ENCODE measurements around the gene SLC10A7. TPM values are rescaled to one million over a fixed set of nuclear protein-coding genes. Genes with fewer than 3 reads are reported as not detected.

SLC10A7 gene
- total and polyA plus RNA-seq, 9 of the 15 experiments (the other 6 are each of a cell fraction or from before 2014, with no cell fraction given): 6.4 to 22.8 (median 16.1) TPM

DNA sequence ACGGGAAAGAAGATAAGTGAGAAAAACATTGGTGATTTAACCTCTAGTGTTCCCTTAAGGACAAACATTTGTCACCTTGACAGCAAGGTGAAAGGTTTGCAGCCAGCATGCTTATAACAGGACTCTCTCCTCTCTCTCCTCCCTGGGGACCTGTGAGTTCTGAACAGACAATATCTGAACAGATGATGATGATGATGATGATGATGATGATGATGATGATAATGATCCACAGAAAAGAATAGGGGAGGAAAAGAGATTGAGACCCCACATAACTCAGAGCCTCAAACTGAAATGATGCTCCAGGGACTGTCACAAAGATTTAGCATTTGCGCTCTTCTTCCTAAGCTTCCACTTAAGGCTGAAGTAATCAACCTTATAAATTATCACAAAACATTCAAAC is 103.9 kb downstream of the SLC10A7 start:
- no peaks in the 10 kb centered on the region for H3K79me2 ChIP-seq (ENCODE audit: control insufficient read depth, insufficient read depth, low read length)
- no TSS peak for BruUV-seq (replicated peaks)
- H3K9ac ChIP-seq (ENCODE audit: insufficient read depth in 1 of 2, low read depth in 2 of 2, low read length in 2 of 2): no peak overlapping the region
- WGBS (ENCODE audit: insufficient coverage, low coverage, missing lambda C conversion rate): 49% methylated on average over 2 of the region's 2 CpGs
- no peak overlapping the region for H2AFZ ChIP-seq (ENCODE audit: low read depth, low read length)
- no peaks in the 10 kb centered on the region for H4K20me1 ChIP-seq (replicated peaks; ENCODE audit: control insufficient read depth, insufficient read depth, low read length)
- FAIRE-seq (no peak), DNase-seq (ENCODE audit: extremely low read depth in 1 of 4, low spot score in 3 of 4) (no peak), ATAC-seq (no peak)
- intact Hi-C loops (cut with micrococcal nuclease) (no loop called here), in situ Hi-C loops (cut with MboI) (no loop called here)
- TF ChIP-seq NELFE (IDR thresholded peaks at IDR 0.05; ENCODE audit: insufficient read depth, insufficient read length) (no peak), SRF (CRISPR knock-in tag; IDR thresholded peaks at IDR 0.05) (no peak), PPARD (CRISPR knock-in tag; IDR thresholded peaks at IDR 0.05) (no peak), TBL1XR1 (IDR thresholded peaks at IDR 0.05; ENCODE audit: low read length in 2 of 2) (no peak), NR2C2 (CRISPR knock-in tag; IDR thresholded peaks at IDR 0.05) (no peak), NR2C2 (tag; IDR thresholded peaks at IDR 0.05) (no peak), ETV6 (IDR thresholded peaks at IDR 0.05; ENCODE audit: borderline replicate concordance in 1 of 2, low read depth in 2 of 2, low read length in 1 of 2) (no peak), ETV6 (CRISPR knock-in tag; IDR thresholded peaks at IDR 0.05; ENCODE audit: borderline replicate concordance) (no peak)
- TF ChIP-seq, protein P1, sequence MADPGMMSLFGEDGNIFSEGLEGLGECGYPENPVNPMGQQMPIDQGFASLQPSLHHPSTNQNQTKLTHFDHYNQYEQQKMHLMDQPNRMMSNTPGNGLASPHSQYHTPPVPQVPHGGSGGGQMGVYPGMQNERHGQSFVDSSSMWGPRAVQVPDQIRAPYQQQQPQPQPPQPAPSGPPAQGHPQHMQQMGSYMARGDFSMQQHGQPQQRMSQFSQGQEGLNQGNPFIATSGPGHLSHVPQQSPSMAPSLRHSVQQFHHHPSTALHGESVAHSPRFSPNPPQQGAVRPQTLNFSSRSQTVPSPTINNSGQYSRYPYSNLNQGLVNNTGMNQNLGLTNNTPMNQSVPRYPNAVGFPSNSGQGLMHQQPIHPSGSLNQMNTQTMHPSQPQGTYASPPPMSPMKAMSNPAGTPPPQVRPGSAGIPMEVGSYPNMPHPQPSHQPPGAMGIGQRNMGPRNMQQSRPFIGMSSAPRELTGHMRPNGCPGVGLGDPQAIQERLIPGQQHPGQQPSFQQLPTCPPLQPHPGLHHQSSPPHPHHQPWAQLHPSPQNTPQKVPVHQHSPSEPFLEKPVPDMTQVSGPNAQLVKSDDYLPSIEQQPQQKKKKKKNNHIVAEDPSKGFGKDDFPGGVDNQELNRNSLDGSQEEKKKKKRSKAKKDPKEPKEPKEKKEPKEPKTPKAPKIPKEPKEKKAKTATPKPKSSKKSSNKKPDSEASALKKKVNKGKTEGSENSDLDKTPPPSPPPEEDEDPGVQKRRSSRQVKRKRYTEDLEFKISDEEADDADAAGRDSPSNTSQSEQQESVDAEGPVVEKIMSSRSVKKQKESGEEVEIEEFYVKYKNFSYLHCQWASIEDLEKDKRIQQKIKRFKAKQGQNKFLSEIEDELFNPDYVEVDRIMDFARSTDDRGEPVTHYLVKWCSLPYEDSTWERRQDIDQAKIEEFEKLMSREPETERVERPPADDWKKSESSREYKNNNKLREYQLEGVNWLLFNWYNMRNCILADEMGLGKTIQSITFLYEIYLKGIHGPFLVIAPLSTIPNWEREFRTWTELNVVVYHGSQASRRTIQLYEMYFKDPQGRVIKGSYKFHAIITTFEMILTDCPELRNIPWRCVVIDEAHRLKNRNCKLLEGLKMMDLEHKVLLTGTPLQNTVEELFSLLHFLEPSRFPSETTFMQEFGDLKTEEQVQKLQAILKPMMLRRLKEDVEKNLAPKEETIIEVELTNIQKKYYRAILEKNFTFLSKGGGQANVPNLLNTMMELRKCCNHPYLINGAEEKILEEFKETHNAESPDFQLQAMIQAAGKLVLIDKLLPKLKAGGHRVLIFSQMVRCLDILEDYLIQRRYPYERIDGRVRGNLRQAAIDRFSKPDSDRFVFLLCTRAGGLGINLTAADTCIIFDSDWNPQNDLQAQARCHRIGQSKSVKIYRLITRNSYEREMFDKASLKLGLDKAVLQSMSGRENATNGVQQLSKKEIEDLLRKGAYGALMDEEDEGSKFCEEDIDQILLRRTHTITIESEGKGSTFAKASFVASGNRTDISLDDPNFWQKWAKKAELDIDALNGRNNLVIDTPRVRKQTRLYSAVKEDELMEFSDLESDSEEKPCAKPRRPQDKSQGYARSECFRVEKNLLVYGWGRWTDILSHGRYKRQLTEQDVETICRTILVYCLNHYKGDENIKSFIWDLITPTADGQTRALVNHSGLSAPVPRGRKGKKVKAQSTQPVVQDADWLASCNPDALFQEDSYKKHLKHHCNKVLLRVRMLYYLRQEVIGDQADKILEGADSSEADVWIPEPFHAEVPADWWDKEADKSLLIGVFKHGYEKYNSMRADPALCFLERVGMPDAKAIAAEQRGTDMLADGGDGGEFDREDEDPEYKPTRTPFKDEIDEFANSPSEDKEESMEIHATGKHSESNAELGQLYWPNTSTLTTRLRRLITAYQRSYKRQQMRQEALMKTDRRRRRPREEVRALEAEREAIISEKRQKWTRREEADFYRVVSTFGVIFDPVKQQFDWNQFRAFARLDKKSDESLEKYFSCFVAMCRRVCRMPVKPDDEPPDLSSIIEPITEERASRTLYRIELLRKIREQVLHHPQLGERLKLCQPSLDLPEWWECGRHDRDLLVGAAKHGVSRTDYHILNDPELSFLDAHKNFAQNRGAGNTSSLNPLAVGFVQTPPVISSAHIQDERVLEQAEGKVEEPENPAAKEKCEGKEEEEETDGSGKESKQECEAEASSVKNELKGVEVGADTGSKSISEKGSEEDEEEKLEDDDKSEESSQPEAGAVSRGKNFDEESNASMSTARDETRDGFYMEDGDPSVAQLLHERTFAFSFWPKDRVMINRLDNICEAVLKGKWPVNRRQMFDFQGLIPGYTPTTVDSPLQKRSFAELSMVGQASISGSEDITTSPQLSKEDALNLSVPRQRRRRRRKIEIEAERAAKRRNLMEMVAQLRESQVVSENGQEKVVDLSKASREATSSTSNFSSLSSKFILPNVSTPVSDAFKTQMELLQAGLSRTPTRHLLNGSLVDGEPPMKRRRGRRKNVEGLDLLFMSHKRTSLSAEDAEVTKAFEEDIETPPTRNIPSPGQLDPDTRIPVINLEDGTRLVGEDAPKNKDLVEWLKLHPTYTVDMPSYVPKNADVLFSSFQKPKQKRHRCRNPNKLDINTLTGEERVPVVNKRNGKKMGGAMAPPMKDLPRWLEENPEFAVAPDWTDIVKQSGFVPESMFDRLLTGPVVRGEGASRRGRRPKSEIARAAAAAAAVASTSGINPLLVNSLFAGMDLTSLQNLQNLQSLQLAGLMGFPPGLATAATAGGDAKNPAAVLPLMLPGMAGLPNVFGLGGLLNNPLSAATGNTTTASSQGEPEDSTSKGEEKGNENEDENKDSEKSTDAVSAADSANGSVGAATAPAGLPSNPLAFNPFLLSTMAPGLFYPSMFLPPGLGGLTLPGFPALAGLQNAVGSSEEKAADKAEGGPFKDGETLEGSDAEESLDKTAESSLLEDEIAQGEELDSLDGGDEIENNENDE (IDR thresholded peaks at IDR 0.05; ENCODE audit: low read depth, low read length): no peak
- TF ChIP-seq, protein P2, sequence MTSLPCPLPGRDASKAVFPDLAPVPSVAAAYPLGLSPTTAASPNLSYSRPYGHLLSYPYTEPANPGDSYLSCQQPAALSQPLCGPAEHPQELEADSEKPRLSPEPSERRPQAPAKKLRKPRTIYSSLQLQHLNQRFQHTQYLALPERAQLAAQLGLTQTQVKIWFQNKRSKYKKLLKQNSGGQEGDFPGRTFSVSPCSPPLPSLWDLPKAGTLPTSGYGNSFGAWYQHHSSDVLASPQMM (CRISPR knock-in tag; IDR thresholded peaks at IDR 0.05): no peak
- ChIA-PET CTCF (ENCODE audit: low intra/inter-chr PET ratio) (no interaction called here), POLR2A (no interaction called here)
- H3K4me1 ChIP-seq (replicated peaks in 1 of 2; ENCODE audit: control insufficient read depth in 2 of 2, insufficient read depth in 2 of 2, low read length in 2 of 2): no peaks in the 10 kb centered on the region
- H3K36me3 ChIP-seq (ENCODE audit: control insufficient read depth, insufficient read depth, low read length): no peaks in the 10 kb centered on the region
- H3K4me2 ChIP-seq (ENCODE audit: insufficient read depth, low read length): no peak overlapping the region
- H3K9me3 ChIP-seq (replicated peaks; ENCODE audit: control insufficient read depth, insufficient read depth, low read depth, low read length): no peaks in the 10 kb centered on the region
- no peak overlapping the region for H3K27ac ChIP-seq (ENCODE audit: extremely low read depth, low read depth, low read length)
- no peak overlapping the region for H3K4me3 ChIP-seq
- no peaks in the 10 kb centered on the region for H3K9me1 ChIP-seq (ENCODE audit: control insufficient read depth, insufficient read depth, low read length)
- H3K27me3 ChIP-seq (ENCODE audit: control insufficient read depth in 2 of 2, insufficient read depth in 2 of 2, low read length in 2 of 2): no peaks in the 10 kb centered on the region

Data from K562 (cell line).